Peyer's patch (tissue), 4 donors: ENCODE measurements around the gene SH3TC2. TPM values are rescaled to one million over a fixed set of nuclear protein-coding genes. Genes with fewer than 3 reads are reported as not detected.

ENCODE experiments used
- DNase-seq, 3 donors: peaks; one replicate each; pipeline ENCODE4 v3.0.0-alpha.2; 2017 to 2019
- H3K27ac ChIP-seq, 4 donors: fragments of 200-600 bp; sonication (generic); one replicate each; pipeline ENCODE4 v1.5.1; 2016 to 2019
- H3K27me3 ChIP-seq, 2 donors: fragments of 200-600 bp; sonication (generic); one replicate each; pipeline ENCODE4 v1.5.1; 2019
- H3K36me3 ChIP-seq, 3 donors: fragments of 200-600 bp; sonication (generic); one replicate each; pipeline ENCODE4 v1.5.1; 2016 to 2019
- H3K4me1 ChIP-seq, 4 donors: fragments of 200-600 bp; sonication (generic); one replicate each; pipeline ENCODE4 v1.5.1; 2016 to 2019
- H3K4me3 ChIP-seq, 4 donors: fragments of 200-600 bp; sonication (generic); 1 replicate in 3 of 4; 2 replicates in 1 of 4; pipeline ENCODE4 v1.5.1; 2016 to 2019; ENCODE audit warnings: mild to moderate bottlenecking in 1 of 4
- H3K9me3 ChIP-seq, 4 donors: fragments of 200-600 bp; sonication (generic); one replicate each; pipeline ENCODE4 v1.5.1; 2016 to 2019; ENCODE audit warnings: mild to moderate bottlenecking in 1 of 4
- CTCF ChIP-seq, 6 experiments: fragments of 450-650 bp in 4 of 6; fragments of 200-600 bp in 2 of 6; sonication (generic) in 1 of 6; IDR thresholded peaks; one replicate each; pipeline ENCODE4 v1.5.1; 2017 to 2019; ENCODE audit warnings: antibody characterized with exemption in 6 of 6, mild to moderate bottlenecking in 3 of 6, moderate library complexity in 1 of 6
- POLR2A ChIP-seq, 2 donors: fragments of 450-650 bp; IDR thresholded peaks; one replicate each; pipeline ENCODE4 v1.5.1; 2017; ENCODE audit warnings: antibody characterized with exemption in 2 of 2, mild to moderate bottlenecking in 2 of 2, moderate library complexity in 2 of 2
- total RNA-seq, 4 donors: library from RNA; depleted of rRNA; stranded (reverse); fragments of >200 nt; gene quantifications; one replicate each; pipeline ENCODE4 v1.1.0, GENCODE V29; 2016

Gene SH3TC2
- total RNA-seq, 4 donors from 2014 or later: 0.57 to 1.3 (median 0.76) TPM

DNA sequence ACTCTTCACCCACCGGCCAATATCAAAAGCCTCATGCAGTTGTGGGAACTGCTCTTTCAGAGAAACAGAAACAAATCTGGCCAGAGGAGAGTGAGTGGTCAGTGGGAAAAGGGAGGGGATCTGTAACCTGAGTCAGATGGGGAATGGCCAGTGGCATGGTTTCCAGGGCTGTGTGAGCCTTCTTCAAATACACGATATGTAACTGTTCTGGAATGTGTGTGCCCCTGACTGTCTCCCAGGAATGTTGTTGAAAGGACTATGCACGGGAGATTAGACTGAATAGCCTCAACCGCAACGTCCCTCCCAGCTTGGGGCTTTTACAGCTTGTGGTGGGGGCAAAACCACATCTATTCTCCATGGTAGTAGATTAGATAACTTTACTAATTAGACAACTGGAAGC, 60.8 kb downstream of the SH3TC2 start:
- H3K4me3 ChIP-seq: no peak overlapping the region
- no peak overlapping the region for H3K27ac ChIP-seq
- H3K36me3 ChIP-seq: no peaks in the 10 kb centered on the region
- H3K27me3 ChIP-seq: no peaks in the 10 kb centered on the region
- H3K4me1 ChIP-seq: no peaks in the 10 kb centered on the region
- H3K9me3 ChIP-seq: no peaks in the 10 kb centered on the region
- no peak for DNase-seq
- TF ChIP-seq CTCF (IDR thresholded peaks at IDR 0.05): no peak
- TF ChIP-seq POLR2A (IDR thresholded peaks at IDR 0.05): no peak

- DNase-seq: no peak
- H3K4me1 ChIP-seq: no peaks in the 10 kb centered on the region
- H3K9me3 ChIP-seq: no peaks in the 10 kb centered on the region
- no peaks in the 10 kb centered on the region for H3K27me3 ChIP-seq
- H3K4me3 ChIP-seq: no peak overlapping the region
- no peaks in the 10 kb centered on the region for H3K36me3 ChIP-seq
- H3K27ac ChIP-seq: no peak overlapping the region
- TF ChIP-seq CTCF (IDR thresholded peaks at IDR 0.05) (no peak), POLR2A (IDR thresholded peaks at IDR 0.05) (no peak)
Measured at GRCh38 chr5:149001162-149001561, 61.7 kb downstream of the SH3TC2 start.

DNA sequence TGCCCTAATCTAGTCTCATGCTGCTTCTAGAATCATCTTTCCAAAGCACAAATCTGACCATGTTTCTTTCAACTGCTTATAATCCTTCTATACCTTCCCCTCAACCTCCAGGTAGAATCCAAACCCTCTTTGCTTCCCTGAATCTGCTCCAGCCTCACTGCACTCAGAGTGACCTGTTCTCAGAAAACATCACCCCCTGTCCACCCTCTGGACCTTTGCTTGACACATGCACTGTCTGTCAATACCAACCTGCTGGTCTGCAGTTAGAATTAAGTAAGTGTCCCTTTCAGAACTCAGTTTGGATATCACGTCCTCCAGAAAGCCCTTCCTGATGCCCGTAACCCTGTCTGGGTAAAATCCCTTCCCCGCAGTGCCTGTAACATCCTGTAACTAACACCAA, 63.1 kb downstream of the SH3TC2 start:
- no peak overlapping the region for H3K27ac ChIP-seq

GRCh38 chr5:148998174-148998797, 64.6 kb downstream of the SH3TC2 start:
- Histone ChIP-seq H3K9me3 (no peaks in the 10 kb centered on the region), H3K27me3 (no peaks in the 10 kb centered on the region), H3K4me1 (no peaks in the 10 kb centered on the region), H3K36me3 (no peaks in the 10 kb centered on the region), H3K4me3 (no peak overlapping the region), H3K27ac (no peak overlapping the region)
- peak in 1 of 3 donors; percentile 21 for DNase-seq
- TF ChIP-seq POLR2A (IDR thresholded peaks at IDR 0.05) (no peak), CTCF (IDR thresholded peaks at IDR 0.05) (peak; percentile 20 to 72 (median 68))

More for the DNA sequence above, 63.1 kb downstream of the SH3TC2 start:
- Histone ChIP-seq H3K4me1 (no peaks in the 10 kb centered on the region), H3K27me3 (no peaks in the 10 kb centered on the region), H3K4me3 (no peak overlapping the region), H3K36me3 (no peaks in the 10 kb centered on the region), H3K9me3 (no peaks in the 10 kb centered on the region)
- TF ChIP-seq POLR2A (IDR thresholded peaks at IDR 0.05) (no peak), CTCF (IDR thresholded peaks at IDR 0.05) (no peak)
- no peak for DNase-seq

GRCh38 chr5:148996270-148996669, 66.6 kb downstream of the SH3TC2 start:
- no peaks in the 10 kb centered on the region for H3K9me3 ChIP-seq
- no peak for DNase-seq
- no peaks in the 10 kb centered on the region for H3K4me1 ChIP-seq
- H3K4me3 ChIP-seq: no peak overlapping the region
- H3K27ac ChIP-seq: no peak overlapping the region
- no peaks in the 10 kb centered on the region for H3K36me3 ChIP-seq
- H3K27me3 ChIP-seq: no peaks in the 10 kb centered on the region
- TF ChIP-seq CTCF (IDR thresholded peaks at IDR 0.05) (no peak), POLR2A (IDR thresholded peaks at IDR 0.05) (no peak)

- Histone ChIP-seq H3K27me3 (no peaks in the 10 kb centered on the region), H3K4me3 (no peak overlapping the region), H3K4me1 (no peaks in the 10 kb centered on the region), H3K9me3 (no peaks in the 10 kb centered on the region), H3K36me3 (no peaks in the 10 kb centered on the region), H3K27ac (no peak overlapping the region)
- TF ChIP-seq CTCF (IDR thresholded peaks at IDR 0.05) (no peak), POLR2A (IDR thresholded peaks at IDR 0.05) (no peak)
- no peak for DNase-seq
Measured at GRCh38 chr5:148995791-148996190, 67.1 kb downstream of the SH3TC2 start.
